Ishikawa (cell line): Measurements from ENCODE around the gene DEGS2.

Source experiments
- CEBPB ChIP-seq: IDR thresholded peaks from 2 replicates; pipeline ENCODE4 v1.6.1; 2012
- CREB1 ChIP-seq: IDR thresholded peaks from 2 replicates; pipeline ENCODE4 v1.6.1; 2012; ENCODE audit warnings: low read depth
- EGR1 ChIP-seq: IDR thresholded peaks from 2 replicates; pipeline ENCODE4 v1.6.1; 2012
- EP300 ChIP-seq: IDR thresholded peaks from 2 replicates; pipeline ENCODE4 v1.6.1; 2012; ENCODE audit warnings: borderline replicate concordance
- FOXM1 ChIP-seq: IDR thresholded peaks from 2 replicates; pipeline ENCODE4 v1.6.1; 2012; ENCODE audit warnings: low read depth, borderline replicate concordance
- MAX ChIP-seq: IDR thresholded peaks from 2 replicates; pipeline ENCODE4 v1.6.1; 2012
- NFIC ChIP-seq: IDR thresholded peaks from 2 replicates; pipeline ENCODE4 v1.6.1; 2012
- RAD21 ChIP-seq: IDR thresholded peaks from 2 replicates; pipeline ENCODE4 v1.6.1; 2012; ENCODE audit warnings: low read depth
- REST ChIP-seq: IDR thresholded peaks from 2 replicates; pipeline ENCODE4 v1.6.1; 2012; ENCODE audit warnings: low read depth, mild to moderate bottlenecking
- TAF1 ChIP-seq: IDR thresholded peaks from 2 replicates; pipeline ENCODE4 v1.6.1; 2012; ENCODE audit warnings: low read depth, mild to moderate bottlenecking
- TCF12 ChIP-seq: IDR thresholded peaks from 2 replicates; pipeline ENCODE4 v1.6.1; 2012; ENCODE audit warnings: low read depth
- TEAD4 ChIP-seq: IDR thresholded peaks from 2 replicates; pipeline ENCODE4 v1.6.1; 2012
- YY1 ChIP-seq: IDR thresholded peaks from 2 replicates; pipeline ENCODE4 v1.6.1; 2012; ENCODE audit warnings: low read depth
- ZBTB7A ChIP-seq: IDR thresholded peaks from 2 replicates; pipeline ENCODE4 v1.6.1; 2012; ENCODE audit warnings: low read depth
- TF ChIP-seq, protein P1 (sequence below): IDR thresholded peaks from 2 replicates; pipeline ENCODE4 v1.6.1; 2012

The DEGS2 gene

DNA sequence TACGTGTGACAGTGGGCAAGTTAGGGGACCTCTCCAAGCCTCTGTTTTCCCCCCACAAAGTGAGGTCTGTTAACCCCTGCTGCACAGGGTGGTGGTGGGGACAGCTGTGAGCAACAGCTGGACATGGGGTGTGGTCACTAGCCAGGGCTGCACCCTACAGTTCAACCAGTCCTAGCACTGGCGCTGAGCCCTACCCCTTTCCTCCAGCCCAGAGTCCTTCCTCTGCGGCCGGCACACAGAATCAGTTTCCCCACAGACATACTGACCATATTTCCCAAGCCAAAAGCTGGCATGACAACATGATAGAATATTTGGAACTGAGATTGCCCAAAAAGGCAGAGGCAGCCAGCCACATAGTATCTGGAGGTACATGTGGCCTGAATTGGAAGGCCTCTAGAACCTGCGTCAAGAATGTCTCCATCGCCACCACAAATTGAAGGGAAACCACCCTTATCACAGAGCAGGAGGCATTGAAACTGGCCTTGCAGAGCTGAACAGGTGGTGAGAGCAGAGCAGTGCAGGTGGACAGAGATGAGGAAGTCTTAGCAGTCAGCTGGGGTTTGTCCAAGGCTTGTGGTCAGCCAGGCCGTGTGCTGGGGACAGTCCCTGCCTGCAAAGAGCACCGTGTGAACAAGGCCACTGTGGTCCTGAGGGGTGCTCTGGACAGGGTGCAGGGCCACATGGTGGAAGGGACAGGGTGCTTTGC lies 21.2 kb downstream of the DEGS2 start:
- TF ChIP-seq REST (no peak), EP300 (no peak), CEBPB (no peak), TEAD4 (no peak), MAX (no peak), ZBTB7A (no peak), NFIC (no peak)

DNA sequence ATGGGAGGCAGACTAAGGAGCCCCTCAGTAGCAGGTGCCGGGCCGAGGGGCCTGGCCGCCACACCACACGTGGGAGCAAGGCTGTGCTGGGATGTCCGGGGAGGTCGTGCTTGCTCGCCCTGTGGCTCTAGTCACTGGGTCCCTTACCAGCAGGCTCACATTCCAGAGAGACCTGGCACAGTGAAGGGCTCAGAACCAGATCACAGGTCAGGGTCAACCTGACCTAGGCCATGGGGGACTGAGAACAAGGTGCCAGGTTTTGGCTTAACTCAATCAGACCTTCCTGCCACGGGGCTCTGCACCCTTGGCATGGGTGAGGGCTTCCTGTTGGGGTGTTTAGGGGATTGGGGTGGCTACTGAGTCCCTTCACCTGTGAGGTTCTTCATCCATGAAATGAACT lies 22.3 kb downstream of the DEGS2 start:
- TF ChIP-seq FOXM1: no peak
- TF ChIP-seq EP300: peak; percentile 55
- 0 out of 2 replicates have a peak, but pooled peaks have one; percentile 23 for TF ChIP-seq TEAD4

GRCh38 chr14:100135784-100136183 lies 23.7 kb downstream of the DEGS2 start:
- TF ChIP-seq YY1 (no peak), RAD21 (peak; percentile 12; the same call in 1 of the 2 replicates)

GRCh38 chr14:100135073-100135472 lies 24.4 kb downstream of the DEGS2 start:
- TF ChIP-seq TCF12: no peak
- TF ChIP-seq TAF1: no peak
- no peak for TF ChIP-seq RAD21
- TF ChIP-seq CREB1: no peak

DNA sequence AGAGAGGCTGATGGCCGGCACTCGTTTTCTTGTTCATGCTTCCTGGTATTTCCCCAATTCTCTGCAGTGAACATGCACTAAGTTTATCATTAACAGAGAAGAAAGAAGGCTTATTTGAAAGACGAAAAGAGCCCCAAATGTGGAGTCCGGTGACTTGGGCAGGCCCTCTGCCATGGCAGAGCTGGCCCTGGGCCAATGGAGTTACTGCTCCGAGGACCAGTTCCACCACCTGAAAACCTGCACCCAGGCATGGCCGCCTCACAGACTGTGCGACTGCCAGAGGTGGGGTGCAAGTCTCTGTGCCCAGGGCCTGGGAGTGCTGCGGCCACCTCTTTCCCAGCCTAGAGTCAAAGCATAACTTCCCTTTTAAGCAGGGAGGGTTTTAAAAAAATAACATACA lies 24.9 kb downstream of the DEGS2 start:
- TF ChIP-seq NFIC (peak; percentile 16; the same call in 1 of the 2 replicates), ZBTB7A (no peak), EGR1 (no peak)

DNA sequence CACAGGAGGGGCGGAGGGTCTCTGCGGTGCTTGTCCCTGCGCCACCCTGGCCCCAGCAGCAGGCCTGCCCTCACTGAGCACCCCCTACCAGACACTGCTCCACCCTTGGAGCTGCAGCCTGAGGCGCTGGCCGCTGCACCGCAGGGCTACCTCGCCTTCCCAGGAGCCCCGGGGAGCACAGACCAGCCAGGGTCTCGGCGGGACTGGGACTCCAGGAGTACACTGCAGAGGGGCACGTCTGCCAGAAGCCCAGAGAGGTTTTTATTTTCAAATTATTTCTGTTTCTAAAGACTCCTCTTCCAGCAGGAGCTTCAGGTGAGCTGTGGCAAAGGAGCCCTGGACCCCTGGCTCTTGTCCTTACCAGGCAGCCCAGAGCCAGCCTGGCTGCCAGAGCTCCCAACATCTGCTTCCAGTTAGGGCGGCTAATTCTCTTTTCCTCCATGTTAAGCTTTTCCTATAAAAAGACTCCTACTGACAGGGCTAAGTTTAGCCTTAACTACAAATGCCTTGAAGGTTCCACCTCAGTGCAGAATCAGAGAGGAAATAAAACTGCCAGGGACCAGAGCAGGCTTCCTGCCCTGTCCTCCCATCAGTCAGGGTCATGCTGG lies 26.4 kb downstream of the DEGS2 start:
- TF ChIP-seq ZBTB7A: no peak

DNA sequence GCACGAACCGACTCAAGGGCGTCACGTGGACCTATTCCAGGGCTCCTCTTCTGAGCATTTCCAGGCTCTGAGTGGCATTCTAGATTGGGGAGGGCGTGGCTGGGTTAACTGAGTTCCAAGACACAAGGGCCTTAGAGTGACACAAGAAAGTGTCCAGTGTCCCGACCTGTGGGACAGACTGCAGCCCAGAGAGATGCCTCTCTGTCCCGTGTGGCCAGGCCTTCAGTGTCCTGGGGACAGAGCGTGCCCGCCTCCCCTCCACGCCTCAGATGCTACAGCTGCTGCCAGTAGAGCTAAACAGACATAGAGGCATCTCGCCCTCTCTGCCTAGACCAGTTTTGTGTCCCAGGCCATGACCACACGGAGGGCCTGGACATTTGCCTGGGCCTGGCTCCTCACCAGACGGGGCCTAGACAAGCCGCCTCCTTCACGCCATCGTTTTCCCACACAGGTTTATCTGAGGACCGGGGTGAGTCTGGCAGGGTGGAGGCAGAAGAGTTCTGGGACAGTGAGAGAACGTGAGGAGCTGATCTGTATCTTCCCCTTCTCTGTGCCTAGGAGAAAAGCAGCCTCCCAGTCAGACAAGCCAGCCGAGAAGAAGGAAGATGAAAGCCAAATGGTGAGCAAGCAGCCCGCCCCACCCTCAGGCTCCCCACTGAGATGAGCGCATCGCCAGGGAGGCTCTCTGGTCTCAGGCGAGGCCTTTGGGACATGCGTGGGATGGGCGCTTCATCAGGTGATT lies 27.1 kb downstream of the DEGS2 start:
- TF ChIP-seq FOXM1 (no peak), REST (no peak), TCF12 (no peak), YY1 (no peak), MAX (no peak), TEAD4 (no peak), NFIC (no peak), RAD21 (no peak), EP300 (no peak), ZBTB7A (no peak), CREB1 (no peak), CEBPB (no peak), TAF1 (no peak), EGR1 (no peak)
- TF ChIP-seq, protein P1, sequence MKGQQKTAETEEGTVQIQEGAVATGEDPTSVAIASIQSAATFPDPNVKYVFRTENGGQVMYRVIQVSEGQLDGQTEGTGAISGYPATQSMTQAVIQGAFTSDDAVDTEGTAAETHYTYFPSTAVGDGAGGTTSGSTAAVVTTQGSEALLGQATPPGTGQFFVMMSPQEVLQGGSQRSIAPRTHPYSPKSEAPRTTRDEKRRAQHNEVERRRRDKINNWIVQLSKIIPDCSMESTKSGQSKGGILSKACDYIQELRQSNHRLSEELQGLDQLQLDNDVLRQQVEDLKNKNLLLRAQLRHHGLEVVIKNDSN: no peak

GRCh38 chr14:100131181-100131580 lies 28.3 kb downstream of the DEGS2 start:
- TF ChIP-seq CREB1: no peak
- no peak for TF ChIP-seq EP300
- no peak for TF ChIP-seq ZBTB7A
- no peak for TF ChIP-seq TAF1
- no peak for TF ChIP-seq NFIC
- TF ChIP-seq, protein P1: no peak
- no peak for TF ChIP-seq REST
- TF ChIP-seq YY1: no peak
- TF ChIP-seq MAX: no peak
- TF ChIP-seq TCF12: no peak
- no peak for TF ChIP-seq TEAD4
- no peak for TF ChIP-seq FOXM1
- TF ChIP-seq RAD21: no peak
- no peak for TF ChIP-seq CEBPB
- no peak for TF ChIP-seq EGR1
